Measurements from ENCODE around the gene TRIM68.
A peak's percentile ranks its signal among the peaks of the same experiment; 100 is the strongest.

TRIM68 gene

DNA sequence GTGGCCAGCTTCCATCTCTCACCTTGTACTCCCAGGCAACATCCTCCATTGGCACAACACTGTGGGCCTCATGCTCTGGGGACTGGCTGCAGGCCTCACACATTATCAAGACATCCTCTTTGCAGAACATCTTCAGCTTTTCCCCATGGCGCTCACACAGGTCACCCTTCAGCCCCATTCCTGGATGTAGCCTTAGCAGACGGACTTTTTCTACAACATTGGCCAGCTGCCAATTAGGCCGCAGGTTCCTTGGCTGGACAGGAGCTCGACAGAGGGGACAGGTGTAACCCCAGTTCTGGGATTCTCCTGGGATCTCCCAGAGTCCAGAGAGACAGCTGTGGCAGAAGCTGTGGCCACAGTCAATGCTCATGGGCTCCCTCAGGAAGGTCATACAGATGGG is 3.0 kb downstream of the TRIM68 start:
- DNase-seq: no peak

DNA sequence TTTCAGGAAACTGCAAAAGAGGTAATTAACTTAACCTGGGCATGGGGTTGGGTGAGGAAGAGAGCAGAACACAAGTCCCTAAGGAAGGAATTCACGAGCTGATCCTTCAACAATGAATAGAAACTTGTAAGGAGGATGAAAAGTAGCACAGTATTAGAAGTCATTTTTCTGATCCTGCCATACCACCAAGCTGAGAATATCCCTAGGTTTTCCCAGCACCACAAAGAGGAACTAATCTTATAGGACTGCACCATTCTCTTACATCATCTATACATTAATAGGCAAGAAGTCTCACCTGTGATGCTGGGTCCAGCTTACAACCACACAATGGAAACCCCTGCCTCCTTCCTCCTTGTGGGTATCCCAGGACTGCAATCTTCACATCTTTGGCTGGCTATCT is 14.3 kb downstream of the TRIM68 start, which contains the start of gene OR52I1:
Gene OR52I1 (plus strand): TSS at position 301 of the 400 bp plus-strand sequence. CDS start 0 bp downstream, at position 301.
- DNase-seq: no peak

GRCh38 chr11:4589017-4589416 is 19.0 kb downstream of the TRIM68 start:
- no peak for DNase-seq

GRCh38 chr11:4581443-4581842 is 26.6 kb downstream of the TRIM68 start, which contains the start of gene OR52I2:
Gene OR52I2, plus strand, starts transcription at chr11:4581743.
- DNase-seq: no peak

GRCh38 chr11:4580124-4580523 is 27.9 kb downstream of the TRIM68 start:
- no peak for DNase-seq

GRCh38 chr11:4578624-4579023 is 29.4 kb downstream of the TRIM68 start:
- no peak for DNase-seq

GRCh38 chr11:4577761-4578160 is 30.3 kb downstream of the TRIM68 start:
- DNase-seq: no peak

DNA sequence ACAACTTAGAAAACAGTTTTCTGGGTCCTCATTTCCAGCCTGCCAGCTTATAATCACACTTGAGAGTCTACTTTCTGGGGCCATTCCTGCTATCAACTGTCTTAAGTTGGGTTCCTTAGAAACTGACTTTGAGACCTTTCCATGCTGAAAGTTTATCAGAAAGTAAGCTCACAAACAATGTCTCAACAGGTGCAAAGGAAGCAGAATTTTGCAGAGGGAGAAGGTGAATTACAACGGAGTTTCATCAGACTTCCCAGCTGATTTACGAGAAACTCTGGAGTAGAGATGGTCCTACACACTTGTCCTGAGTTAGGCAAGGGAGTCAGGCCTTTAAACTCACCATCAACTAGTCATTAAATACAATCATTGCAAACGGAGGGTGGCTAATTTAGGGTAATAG is 31.2 kb downstream of the TRIM68 start:
- no peak for DNase-seq

GRCh38 chr11:4569075-4569474 is 39.0 kb downstream of the TRIM68 start:
- DNase-seq: no peak

GRCh38 chr11:4565371-4565770 is 42.7 kb downstream of the TRIM68 start:
- no peak for DNase-seq

DNA sequence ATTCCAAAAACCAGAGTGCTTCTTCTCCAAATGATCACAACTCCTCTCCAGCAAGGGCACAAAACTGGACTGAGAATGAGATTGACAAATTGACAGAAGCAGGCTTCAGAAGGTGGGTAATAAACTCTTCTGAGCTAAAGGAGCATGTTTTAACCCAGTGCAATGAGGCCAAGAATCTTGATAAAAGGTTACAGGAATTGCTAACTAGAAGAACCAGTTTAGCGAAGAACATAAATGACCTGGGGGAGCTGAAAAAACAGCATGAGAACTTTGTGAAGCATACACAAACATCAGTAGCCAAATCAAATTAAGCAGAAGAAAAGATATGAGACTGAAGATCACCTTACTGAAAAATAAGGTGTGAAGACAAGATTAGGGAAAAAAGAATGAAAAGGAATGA is 47.6 kb downstream of the TRIM68 start:
- DNase-seq: no peak

DNA sequence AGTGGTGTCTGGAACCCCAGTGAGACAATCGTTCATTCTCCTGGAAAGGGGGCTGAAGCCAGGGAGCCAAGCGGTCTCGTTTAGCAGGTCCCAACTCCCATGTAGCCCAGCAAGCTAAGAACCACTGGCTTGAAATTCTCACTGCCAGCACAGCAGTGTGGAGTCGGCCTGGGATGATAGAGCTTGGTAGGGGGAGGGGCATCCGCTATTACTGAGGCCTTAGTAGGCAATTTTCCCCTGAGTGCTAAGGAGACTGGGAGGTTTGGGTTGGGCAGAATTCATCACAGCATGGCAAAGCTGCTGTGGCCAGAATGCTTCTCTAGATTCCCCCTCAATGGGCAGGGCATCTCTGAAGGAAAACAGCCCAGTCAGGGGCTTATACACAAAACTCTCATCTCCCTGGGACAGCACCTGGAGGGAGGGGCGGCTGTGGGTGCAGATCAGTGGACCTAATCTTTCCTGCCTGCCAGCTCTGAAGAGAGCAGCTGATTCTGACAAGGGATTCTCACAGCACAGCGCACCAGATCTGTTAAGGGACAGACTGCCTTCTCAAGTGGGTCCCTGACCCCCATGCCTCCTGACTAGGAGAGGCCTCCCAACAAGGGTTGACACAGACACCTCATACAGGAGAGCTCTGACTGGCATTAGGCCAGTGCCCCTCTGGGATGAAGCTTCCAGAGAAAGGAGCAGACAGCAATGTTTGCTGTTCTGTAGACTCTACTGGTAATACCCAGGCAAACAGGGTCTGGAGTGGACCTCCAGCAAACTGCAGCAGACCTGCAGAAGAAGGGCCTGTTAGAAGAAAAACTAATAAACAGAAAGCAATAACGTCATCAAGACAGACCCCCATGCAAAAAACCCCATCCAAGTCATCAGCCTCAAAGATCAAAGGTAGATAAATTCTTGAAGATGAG is 48.2 kb downstream of the TRIM68 start:
- DNase-seq: no peak

GRCh38 chr11:4551346-4551979 is 56.6 kb downstream of the TRIM68 start:
- DNase-seq: peak; percentile 2
